GM18951 (cell line): ENCODE results near the gene HK1.
"Not testable (repeated sequence)": the region's sequence is repeated elsewhere in the genome, so short reads cannot be mapped to it uniquely, and the experiment has no call there.

Source experiments
- POLR2A ChIP-seq: IDR thresholded peaks from 4 replicates; pipeline ENCODE4 v1.6.1; 2011; ENCODE audit warnings: mild to moderate bottlenecking; ENCODE audit not compliant: insufficient read length, insufficient read depth; ENCODE audit errors: extremely low read depth
- in situ Hi-C: fragments of 300-500 bp; cut with MboI; formaldehyde crosslinking; loops from one replicate; pipeline ENCODE4 v1.12.0; 2022; ENCODE audit warnings: low sequenced_read_pairs, mixed read lengths, inconsistent platforms; ENCODE audit not compliant: unreplicated experiment

The HK1 gene

DNA sequence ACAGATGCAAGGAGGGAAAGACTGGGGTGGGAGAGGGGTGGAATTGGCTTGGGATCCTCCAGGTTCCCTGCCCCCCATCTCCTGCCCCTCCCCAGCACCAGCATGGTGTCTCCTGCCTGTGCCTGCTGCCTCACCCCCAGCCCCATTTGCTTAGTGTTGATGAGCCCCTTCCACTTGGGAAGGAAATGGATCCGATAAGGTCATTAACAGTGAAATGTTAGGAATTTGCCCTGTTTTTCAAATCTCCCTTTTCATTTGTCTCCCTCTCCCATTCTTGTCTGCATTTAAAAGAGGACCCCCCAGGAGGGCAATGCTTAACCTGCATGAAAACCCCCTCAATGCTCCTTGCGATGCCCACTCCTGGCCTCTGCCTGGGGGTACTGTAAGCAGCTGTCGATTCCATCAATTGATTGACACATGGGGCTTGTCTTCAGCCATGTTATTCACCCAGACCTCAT lies 51.5 kb downstream of the HK1 start:
- in situ Hi-C loops = no loop called here
- no peak for TF ChIP-seq POLR2A

DNA sequence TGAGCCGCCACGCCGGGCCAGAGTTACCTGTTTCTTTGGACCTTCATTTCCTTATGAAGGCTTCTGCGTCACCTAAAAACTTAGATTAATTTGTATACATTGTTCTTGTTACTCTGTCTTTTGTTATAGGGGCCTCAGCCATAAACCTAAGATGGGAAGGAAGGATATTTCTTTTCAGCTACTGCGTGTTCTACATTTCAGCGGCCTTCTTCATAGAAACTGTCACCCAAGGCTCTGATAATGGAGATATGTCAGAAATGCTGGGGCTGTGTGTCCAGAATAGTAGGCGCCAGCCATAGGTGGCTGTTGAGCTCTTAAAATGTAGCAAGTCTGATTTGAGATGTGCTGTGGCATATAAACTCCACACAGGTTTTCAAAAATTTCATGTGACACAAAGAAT lies 52.9 kb downstream of the HK1 start:
- in situ Hi-C loops = no loop called here
- TF ChIP-seq POLR2A = no peak

DNA sequence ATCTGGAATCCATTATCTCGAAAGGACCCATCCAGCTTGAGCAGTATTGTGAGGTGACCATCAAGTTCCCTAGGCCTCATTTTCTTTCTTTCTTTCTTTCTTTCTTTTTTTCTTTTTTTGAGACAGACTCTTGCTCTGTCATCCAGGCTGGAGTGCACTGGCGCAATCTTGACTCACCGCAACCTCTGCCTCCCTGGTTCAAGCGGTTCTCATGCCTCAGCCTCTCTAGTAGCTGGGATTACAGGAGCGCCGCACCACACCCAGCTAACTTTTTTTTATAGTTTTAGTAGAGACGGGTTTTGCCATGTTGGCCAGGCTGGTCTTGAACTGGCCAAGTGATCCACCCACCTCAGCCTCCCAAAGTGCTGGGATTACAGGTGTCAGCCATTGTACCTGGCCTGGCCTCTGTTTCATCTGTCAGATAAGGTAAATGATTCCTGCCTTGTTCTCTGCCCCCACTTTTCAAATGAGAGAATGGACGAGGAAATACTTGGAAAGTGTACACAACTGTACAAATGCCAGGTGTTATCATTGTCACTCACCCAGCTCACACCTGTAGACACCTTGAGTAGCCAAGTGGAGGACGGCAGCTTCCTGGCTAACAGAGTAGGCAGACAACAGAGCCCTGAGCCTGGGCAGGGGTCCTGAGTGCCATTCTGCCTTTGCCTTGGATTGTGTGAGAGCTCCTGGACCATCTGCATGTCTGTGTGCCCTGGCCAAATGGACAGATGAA lies 54.1 kb downstream of the HK1 start:
- in situ Hi-C loops = no loop called here
- TF ChIP-seq POLR2A = no peak

GRCh38 chr10:69333205-69333604 lies 54.9 kb downstream of the HK1 start:
- no peak for TF ChIP-seq POLR2A
- in situ Hi-C loops = no loop called here

- in situ Hi-C loops = not testable (repeated sequence)
Measured at GRCh38 chr10:69333865-69334301, 55.6 kb downstream of the HK1 start.

- in situ Hi-C loops = no loop called here
- TF ChIP-seq POLR2A = no peak
Measured at GRCh38 chr10:69334302-69335062, 56.2 kb downstream of the HK1 start.

DNA sequence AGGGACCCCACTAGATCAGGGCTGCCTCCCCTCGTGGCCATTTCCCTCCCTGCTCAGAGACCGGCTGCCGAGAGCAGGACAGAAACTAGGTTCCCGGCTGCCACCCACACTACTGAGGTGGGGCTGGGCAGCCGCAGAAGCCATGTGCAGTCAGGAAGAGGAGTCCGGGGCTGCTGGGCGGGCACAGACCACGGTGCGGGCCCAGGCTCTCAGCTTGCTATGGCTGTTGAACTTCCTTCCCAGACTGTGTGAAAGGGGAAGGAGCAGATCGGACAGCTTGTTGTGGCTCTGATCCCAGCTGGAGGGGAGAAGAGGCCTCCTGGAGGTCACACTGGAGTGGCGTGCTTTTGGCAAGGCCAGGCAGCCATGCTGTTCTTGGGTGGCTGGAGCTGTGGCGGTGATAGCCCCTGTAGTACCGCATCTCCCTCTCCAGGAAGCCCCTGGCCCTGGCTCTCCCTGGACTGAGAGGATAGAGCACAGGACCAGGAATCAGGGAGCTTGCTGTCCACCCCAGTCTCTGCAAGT lies 56.8 kb downstream of the HK1 start:
- no peak for TF ChIP-seq POLR2A

DNA sequence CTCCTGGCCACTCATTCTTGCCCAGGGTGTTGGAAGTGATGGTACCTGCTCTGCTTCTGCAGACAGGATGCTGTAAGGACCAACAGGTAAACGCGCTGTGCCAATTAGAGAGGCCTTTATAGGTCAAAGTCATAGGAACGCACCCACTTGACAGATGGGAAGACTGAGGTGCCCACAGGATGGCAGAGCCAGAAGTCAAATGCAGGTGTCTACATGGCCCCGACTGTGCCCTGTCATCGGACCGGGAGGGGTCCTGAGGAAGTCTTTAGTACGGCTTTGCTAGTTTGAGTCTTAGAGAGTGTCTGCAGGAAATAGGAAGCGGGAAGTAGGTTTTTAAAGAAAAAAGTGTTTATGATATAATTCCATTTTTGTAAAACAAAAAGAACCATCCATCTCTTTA lies 57.3 kb downstream of the HK1 start:
- TF ChIP-seq POLR2A = no peak
- in situ Hi-C loops = no loop called here

More for the DNA sequence above, 56.8 kb downstream of the HK1 start:
- in situ Hi-C loops = no loop called here

DNA sequence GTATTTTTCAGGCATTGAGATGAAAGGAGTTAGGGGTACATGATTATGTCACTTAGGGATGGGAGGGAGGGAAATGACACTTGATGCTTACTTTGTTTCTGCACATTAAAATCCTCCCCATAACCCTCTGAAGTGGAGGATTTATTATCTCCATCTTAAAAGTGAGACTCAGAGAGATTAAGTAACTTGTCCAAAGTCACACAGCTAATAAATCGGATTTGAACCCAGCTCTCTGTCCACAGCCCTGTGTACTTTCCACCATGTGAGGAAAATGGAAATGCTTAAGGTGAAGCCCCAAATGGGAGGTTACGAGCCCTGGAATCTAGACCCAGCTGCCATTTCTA lies 58.6 kb downstream of the HK1 start:
- no peak for TF ChIP-seq POLR2A
- in situ Hi-C loops = no loop called here

DNA sequence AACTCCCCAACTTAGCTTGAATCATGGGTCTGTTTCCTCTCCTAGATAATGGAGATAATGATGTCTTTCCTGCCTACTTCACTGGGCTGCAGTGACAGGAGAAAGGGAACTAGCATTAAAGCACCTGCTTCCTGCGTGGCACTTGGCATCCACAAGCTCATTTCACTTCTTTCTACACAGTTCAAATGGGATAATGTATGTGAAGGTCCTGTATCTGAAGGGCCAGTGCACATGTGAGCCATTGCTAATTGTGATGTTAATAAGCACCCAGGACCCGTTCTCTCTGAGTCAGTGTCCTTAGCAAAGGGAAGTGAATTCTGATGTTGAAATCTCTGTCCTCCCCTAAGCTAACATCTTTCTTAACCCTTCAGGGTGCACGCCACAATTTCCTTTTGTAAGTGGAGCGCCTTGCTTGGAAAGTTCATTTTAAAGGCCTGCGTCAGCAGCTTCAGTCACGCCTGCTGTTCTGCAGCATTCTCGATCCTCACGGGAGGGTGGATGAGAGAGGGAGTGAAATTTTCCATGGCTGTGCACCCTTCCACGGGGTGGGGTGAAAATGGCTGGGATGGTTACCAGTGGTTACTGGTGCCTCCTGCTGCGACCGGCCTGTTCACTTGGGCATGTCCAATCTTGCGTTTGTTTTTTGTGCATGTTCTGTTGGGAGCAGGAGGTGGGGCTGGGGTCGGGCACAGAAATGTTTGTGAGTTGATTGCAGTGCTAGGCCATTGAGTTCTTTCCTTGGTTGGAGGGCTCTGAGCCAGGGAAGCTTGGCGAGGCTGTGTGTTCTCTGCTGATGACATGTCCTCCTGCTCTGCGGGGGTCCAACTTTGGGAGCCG lies 59.2 kb downstream of the HK1 start:
- TF ChIP-seq POLR2A = no peak
- in situ Hi-C loops = no loop called here

GRCh38 chr10:69338133-69338456 lies 59.8 kb downstream of the HK1 start:
- in situ Hi-C loops = no loop called here
- no peak for TF ChIP-seq POLR2A

DNA sequence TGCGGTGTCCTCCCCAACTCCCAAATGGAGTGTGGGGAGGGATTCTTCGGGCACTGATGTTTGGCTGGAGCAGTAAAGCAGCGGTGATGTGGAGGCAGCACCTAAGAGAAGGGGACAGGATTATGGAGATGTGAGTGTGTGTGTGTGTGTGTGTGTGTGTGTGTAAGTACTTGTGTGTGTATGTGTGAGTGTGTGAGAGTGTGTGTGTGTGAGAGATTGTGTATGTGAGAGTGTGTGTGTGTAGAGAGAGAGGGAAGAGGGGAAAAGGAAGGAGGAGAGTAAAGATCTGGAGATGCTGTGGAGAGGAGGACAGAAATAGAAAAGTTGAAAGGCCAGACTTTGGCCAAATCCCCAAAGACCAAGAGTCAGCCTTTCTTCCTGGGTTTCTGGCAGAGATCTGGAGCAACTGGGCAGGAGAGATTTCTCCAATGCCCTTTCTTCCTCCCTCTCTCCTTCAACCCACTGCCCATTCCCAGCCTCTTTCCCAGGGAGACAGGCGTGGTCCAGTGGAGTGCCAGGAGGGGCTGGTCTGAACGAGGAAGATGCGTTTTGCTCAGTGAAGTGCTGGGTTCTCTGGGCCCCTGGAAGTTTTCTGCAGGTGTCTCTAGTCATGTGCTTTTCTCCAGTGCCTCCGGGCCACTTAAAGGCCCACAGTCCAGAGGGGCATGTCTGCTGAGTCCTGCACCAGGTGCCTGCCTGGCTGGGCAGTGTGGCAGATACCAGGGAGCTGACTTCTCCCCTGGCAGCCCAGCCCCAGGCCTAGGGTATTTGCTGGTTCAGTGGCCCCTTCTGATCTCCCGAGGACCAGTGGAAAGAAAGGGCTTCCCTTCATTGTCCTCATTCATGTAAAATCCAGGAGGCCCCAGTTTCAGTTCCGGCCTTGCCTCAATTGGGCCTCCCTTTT lies 60.5 kb downstream of the HK1 start:
- in situ Hi-C loops = no loop called here
- no peak for TF ChIP-seq POLR2A
